H1 (cell line): ENCODE measurements around the gene CST6. TPM values are rescaled to one million over a fixed set of nuclear protein-coding genes. Genes with fewer than 3 reads are reported as not detected.
A peak's percentile ranks its signal among the peaks of the same experiment; 100 is the strongest.

ENCODE experiments used
- CTCF ChIA-PET: fragments of 300-600 bp; sonication (Branson Sonifier 250); formaldehyde crosslinking; loops from one replicate; lab custom pipeline; 2021; ENCODE audit not compliant: partially characterized antibody; lab: Charles Lee
- POLR2A ChIA-PET: fragments of 300-600 bp; sonication (Branson Sonifier 250); formaldehyde crosslinking; loops from one replicate; lab custom pipeline; 2021; ENCODE audit warnings: inconsistent platforms; ENCODE audit not compliant: partially characterized antibody; lab: Charles Lee
- DNase-seq, 2 experiments: peaks; one replicate each; pipeline versions ENCODE4 v3.0.0 to v3.0.0-alpha.2; 2010 to 2022; ENCODE audit warnings: low spot score in 2 of 2, low read depth in 1 of 2, mixed read lengths in 1 of 2
- FAIRE-seq: peaks from 2 replicates; lab custom pipeline; 2011; peaks lifted over from hg19 to GRCh38; lab: Jason Lieb, UNC
- H2AFZ ChIP-seq: 2 replicates; pipeline ENCODE4 v1.8.1; 2012; ENCODE audit warnings: low read length, inconsistent platforms
- H2AK5ac ChIP-seq: 2 replicates; pipeline ENCODE4 v1.6.1; 2013; ENCODE audit warnings: low read depth, low read length
- H2BK120ac ChIP-seq: replicated peaks from 2 replicates; pipeline ENCODE3; 2013; ENCODE audit warnings: low read depth, low read length, inconsistent platforms
- H2BK12ac ChIP-seq: 2 replicates; pipeline ENCODE4 v1.6.1; 2013; ENCODE audit warnings: low read depth, low read length
- H2BK15ac ChIP-seq: 2 replicates; pipeline ENCODE4 v1.6.1; 2013; ENCODE audit warnings: low read length
- H2BK20ac ChIP-seq: 2 replicates; pipeline ENCODE4 v1.6.1; 2013; ENCODE audit warnings: low read length
- H2BK5ac ChIP-seq: 2 replicates; pipeline ENCODE4 v1.6.1; 2013; ENCODE audit warnings: low read depth, low read length
- H3K14ac ChIP-seq: 2 replicates; pipeline ENCODE4 v1.6.1; 2013; ENCODE audit warnings: inconsistent platforms; ENCODE audit not compliant: insufficient read length
- H3K18ac ChIP-seq: 2 replicates; pipeline ENCODE4 v1.6.1; 2013; ENCODE audit warnings: low read length; ENCODE audit errors: extremely low read depth
- H3K23ac ChIP-seq: 2 replicates; pipeline ENCODE4 v1.6.1; 2013; ENCODE audit warnings: inconsistent platforms; ENCODE audit not compliant: insufficient read length
- H3K23me2 ChIP-seq: 2 replicates; pipeline ENCODE4 v1.6.1; 2013; ENCODE audit warnings: low read depth, low read length
- H3K27ac ChIP-seq: 2 replicates; pipeline ENCODE4 v1.6.1; 2011; ENCODE audit warnings: low read depth, low read length, inconsistent platforms
- H3K27me3 ChIP-seq, 4 experiments: replicated peaks in 1 of 4; 1 replicate in 1 of 4; 2 replicates in 3 of 4; pipeline versions ENCODE4 v1.6.1 to v1.8.1; 2011 to 2013; ENCODE audit warnings: low read length in 3 of 4, mild to moderate bottlenecking in 3 of 4, inconsistent platforms in 2 of 4, mixed read lengths in 2 of 4, moderate library complexity in 1 of 4; ENCODE audit not compliant: control insufficient read depth in 3 of 4, insufficient read depth in 3 of 4; ENCODE audit errors: extremely low read depth in 1 of 4
- H3K36me3 ChIP-seq, 4 experiments: 2 replicates each; pipeline versions ENCODE4 v1.6.1 to v1.8.1; 2011 to 2013; ENCODE audit warnings: mild to moderate bottlenecking in 4 of 4, low read length in 3 of 4, moderate library complexity in 2 of 4, control low read depth in 1 of 4, inconsistent platforms in 1 of 4; ENCODE audit not compliant: insufficient read depth in 4 of 4, control insufficient read depth in 2 of 4
- H3K4ac ChIP-seq: replicated peaks from 2 replicates; pipeline ENCODE3; 2013; ENCODE audit warnings: low read length, low read depth, mixed read lengths, inconsistent platforms; ENCODE audit not compliant: insufficient read length
- H3K4me1 ChIP-seq, 4 experiments: replicated peaks in 1 of 4; 1 replicate in 1 of 4; 2 replicates in 3 of 4; pipeline versions ENCODE4 v1.6.1 to v1.8.1; 2011 to 2013; ENCODE audit warnings: low read length in 3 of 4, inconsistent platforms in 2 of 4, mixed read lengths in 1 of 4; ENCODE audit not compliant: insufficient read depth in 4 of 4, control insufficient read depth in 3 of 4
- H3K4me2 ChIP-seq, 2 experiments: 2 replicates each; pipeline versions ENCODE4 v1.6.1 to v1.8.1; 2011 to 2013; ENCODE audit warnings: low read depth in 2 of 2, low read length in 2 of 2, control low read depth in 1 of 2, inconsistent platforms in 1 of 2, mild to moderate bottlenecking in 1 of 2; ENCODE audit not compliant: insufficient read depth in 1 of 2
- H3K4me3 ChIP-seq, 4 experiments: fragments of 200-600, 300-600 bp in 1 of 4; sonication (generic), shearing (Covaris generic), sonication (Bioruptor Twin) in 1 of 4; 2 replicates each; pipeline versions ENCODE4 v1.5.1 to v1.8.1; 2011 to 2016; ENCODE audit warnings: low read length in 4 of 4, low read depth in 3 of 4, control low read depth in 2 of 4, inconsistent platforms in 2 of 4, mild to moderate bottlenecking in 2 of 4, mixed read lengths in 1 of 4, moderate library complexity in 1 of 4; ENCODE audit not compliant: insufficient read depth in 2 of 4; ENCODE audit errors: extremely low read depth in 1 of 4
- H3K56ac ChIP-seq: replicated peaks from 2 replicates; pipeline ENCODE3; 2013; ENCODE audit warnings: low read depth, mild to moderate bottlenecking, mixed read lengths, low read length, inconsistent platforms; ENCODE audit not compliant: insufficient read length
- H3K79me1 ChIP-seq: 2 replicates; pipeline ENCODE4 v1.6.1; 2013; ENCODE audit warnings: low read depth, low read length, control low read depth
- H3K79me2 ChIP-seq, 2 experiments: 2 replicates each; pipeline versions ENCODE4 v1.6.1 to v1.8.1; 2012 to 2013; ENCODE audit warnings: low read length in 2 of 2, mild to moderate bottlenecking in 2 of 2, inconsistent platforms in 1 of 2; ENCODE audit not compliant: insufficient read depth in 2 of 2, control insufficient read depth in 1 of 2
- H3K9ac ChIP-seq, 4 experiments: replicated peaks in 1 of 4; 1 replicate in 1 of 4; 2 replicates in 3 of 4; pipeline versions ENCODE4 v1.6.1 to v1.8.1; 2011 to 2013; ENCODE audit warnings: low read depth in 3 of 4, low read length in 3 of 4, control low read depth in 2 of 4, mild to moderate bottlenecking in 2 of 4, moderate library complexity in 2 of 4, inconsistent platforms in 1 of 4; ENCODE audit errors: extremely low read depth in 1 of 4
- H3K9me3 ChIP-seq, 2 experiments: 2 replicates each; pipeline versions ENCODE4 v1.6.1 to v1.8.1; 2012 to 2013; ENCODE audit warnings: mild to moderate bottlenecking in 2 of 2, moderate library complexity in 2 of 2, control low read depth in 1 of 2, inconsistent platforms in 1 of 2, low read depth in 1 of 2, low read length in 1 of 2, mixed read lengths in 1 of 2; ENCODE audit not compliant: insufficient read depth in 2 of 2
- H4K20me1 ChIP-seq, 2 experiments: replicated peaks in 1 of 2; 2 replicates each; pipeline versions ENCODE3 to v1.8.1; 2011 to 2013; ENCODE audit warnings: inconsistent platforms in 2 of 2, low read length in 2 of 2, mild to moderate bottlenecking in 1 of 2; ENCODE audit not compliant: insufficient read depth in 2 of 2, control insufficient read depth in 1 of 2
- H4K5ac ChIP-seq: 2 replicates; pipeline ENCODE4 v1.6.1; 2013; ENCODE audit warnings: low read length, low read depth, mixed read lengths, inconsistent platforms; ENCODE audit not compliant: insufficient read length
- H4K8ac ChIP-seq: 2 replicates; pipeline ENCODE4 v1.8.0; 2013; ENCODE audit warnings: mild to moderate bottlenecking, moderate library complexity, low read length, inconsistent platforms; ENCODE audit not compliant: insufficient read depth; ENCODE audit errors: extremely low read depth
- H4K91ac ChIP-seq: replicated peaks from 2 replicates; pipeline ENCODE3; 2013; ENCODE audit warnings: low read length, mixed read lengths, inconsistent platforms; ENCODE audit not compliant: insufficient read length
- ATF2 ChIP-seq: IDR thresholded peaks from 2 replicates; pipeline ENCODE4 v1.6.1; 2012; ENCODE audit warnings: low read length, inconsistent platforms
- NRF1 ChIP-seq: IDR thresholded peaks from 2 replicates; pipeline ENCODE4 v1.6.1; 2011; ENCODE audit warnings: mild to moderate bottlenecking, low read depth, low read length, improper control_type of control experiment
- WGBS, 2 experiments: shearing (Covaris generic) in 1 of 2; methylation state at CpG; one replicate each; pipeline versions ENCODE4 v1.1.6 to v1.1.7; 2013 to 2015; ENCODE audit warnings: low lambda C conversion rate in 2 of 2, mixed read lengths in 2 of 2, inconsistent platforms in 1 of 2, low coverage in 1 of 2, missing lambda C conversion rate in 1 of 2; ENCODE audit not compliant: insufficient replicate concordance in 2 of 2, insufficient coverage in 1 of 2, insufficient read length in 1 of 2; ENCODE audit errors: extremely low coverage in 1 of 2, missing lambda C conversion rate in 1 of 2; 5-methylcytosine and 5-hydroxymethylcytosine counted together
- polyA plus RNA-seq, 7 experiments: library from polyadenylated mRNA; depleted of rRNA in 3 of 7; stranded (reverse) in 5 of 7; unstranded in 2 of 7; fragments of >200 nt in 5 of 7; fragments of 200-250 nt in 2 of 7; gene quantifications; 1 replicate in 5 of 7; 2 replicates in 1 of 7; 4 replicates in 1 of 7; pipeline versions ENCODE4 v1.2.1 to v1.2.3, GENCODE V29; 2011 to 2013; ENCODE audit warnings: missing spikeins in 2 of 7, mixed read lengths in 2 of 7
- total RNA-seq: library from RNA; stranded (reverse); fragmentation: NEBNext Ultra II Directional; extraction: Animal tissue kit (Norgen Biotek cat#: 25700); gene quantifications from 2 replicates; pipeline ENCODE4 v1.2.1, GENCODE V29; 2021

CST6 gene
- total and polyA plus RNA-seq, 2 of the 8 experiments (the other 6 are each of a cell fraction or from before 2014, with no cell fraction given) = 1.6 to 7.6 TPM

- POLR2A ChIA-PET = interaction anchor here (0.8 to 13.4 kb wide), 13 partner anchors 9 to 207 kb away, joined by 3 to 150 read pairs (median 5); partner anchors contain the start of genes BANF1, CCDC85B, EIF1AD and FIBP
- no peak overlapping the region for H3K23ac ChIP-seq
- DNase-seq = no peak
- no peak overlapping the region for H2BK120ac ChIP-seq
- WGBS, 2 experiments = 23% methylated on average over 12 of the region's 12 CpGs; no CpG with 5 or more reads in 1 of the 2 experiments
- FAIRE-seq = no peak
- H4K20me1 ChIP-seq = peaks cover 0 to 7% of the 10 kb centered on the region in 2 experiments
- H3K9ac ChIP-seq = peak overlapping the region in 3 of 4 experiments; percentile 74 to 93 (median 91); a peak in 6 of 7 replicates
- CTCF ChIA-PET = interaction anchor here (0.8 to 12.0 kb wide), 5 partner anchors 10 to 398 kb away, joined by 3 to 144 read pairs (median 3); no protein-coding TSS in a partner anchor
- peaks cover 0 to 24% (median 19%) of the 10 kb centered on the region in 4 experiments; a peak in 6 of 7 replicates for H3K4me1 ChIP-seq
- H3K9me3 ChIP-seq = no peaks in the 10 kb centered on the region
- peak overlapping the region; percentile 97 to 99 (median 98) for H3K4me3 ChIP-seq
- peak overlapping the region; percentile 91 for H3K56ac ChIP-seq
- peak overlapping the region; percentile 61 for H4K91ac ChIP-seq
- H3K79me1 ChIP-seq = peaks cover 19% of the 10 kb centered on the region
- peak overlapping the region; percentile 94; the same call in 1 of the 2 replicates for H4K8ac ChIP-seq
- peaks cover 10 to 36% of the 10 kb centered on the region in 2 experiments for H3K79me2 ChIP-seq
- H3K4ac ChIP-seq = peak overlapping the region; percentile 71
- H2BK15ac ChIP-seq = peak overlapping the region; percentile 66; the same call in 1 of the 2 replicates
- peak overlapping the region; percentile 93 for H2BK12ac ChIP-seq
- H3K4me2 ChIP-seq = peak overlapping the region; percentile 72 to 99
- peak overlapping the region; percentile 27 for H3K14ac ChIP-seq
- H2AK5ac ChIP-seq = no peak overlapping the region; the same call in 1 of the 2 replicates
- H3K23me2 ChIP-seq = peaks cover 14% of the 10 kb centered on the region; the same call in 1 of the 2 replicates
- TF ChIP-seq NRF1 = no peak
- 0 out of 2 replicates have a peak, but pooled peaks have one; percentile 3 for TF ChIP-seq ATF2
- no peak overlapping the region for H2AFZ ChIP-seq
- peak overlapping the region; percentile 54 for H2BK5ac ChIP-seq
- H3K27ac ChIP-seq = peak overlapping the region; percentile 85
- H2BK20ac ChIP-seq = no peak overlapping the region
- no peaks in the 10 kb centered on the region for H3K27me3 ChIP-seq
- peak overlapping the region; percentile 68 for H3K18ac ChIP-seq
- H3K36me3 ChIP-seq = peaks cover 8 to 22% (median 14%) of the 10 kb centered on the region in 4 experiments
- peak overlapping the region; percentile 88 for H4K5ac ChIP-seq
Observed at GRCh38 chr11:66051371-66051765, 39.6 kb downstream of the CST6 start.
